ENCODE results near the gene LRRK1.

Gene LRRK1

GRCh38 chr15:101042320-101042719 lies 123.2 kb downstream of the LRRK1 start:
- no peak overlapping the region for H3K14ac ChIP-seq (ENCODE audit: low read length)
- no peaks in the 10 kb centered on the region for H3K36me3 ChIP-seq (ENCODE audit: control insufficient read depth in 1 of 2, insufficient read depth in 2 of 2, low read length in 2 of 2)
- WGBS (ENCODE audit: extremely low coverage, insufficient coverage, insufficient read length), result no CpG with 5 or more reads among the region's 4 CpGs
- peaks cover 2% of the 10 kb centered on the region for H3K9me3 ChIP-seq (ENCODE audit: insufficient read depth, low read depth, low read length)
- no peak overlapping the region for H2AFZ ChIP-seq (ENCODE audit: insufficient read depth, low read length, poor library complexity)
- no peak for DNase-seq
- H3K23ac ChIP-seq (ENCODE audit: low read length), result no peak overlapping the region
- no peak overlapping the region for H2BK120ac ChIP-seq (ENCODE audit: insufficient read depth, low read length, poor library complexity)
- no peak overlapping the region for H2AK5ac ChIP-seq (ENCODE audit: low read length)
- H3K79me2 ChIP-seq (ENCODE audit: control insufficient read depth, insufficient read depth, low read length, poor library complexity), result no peaks in the 10 kb centered on the region
- H2BK5ac ChIP-seq (ENCODE audit: low read depth, low read length, poor library complexity), result no peak overlapping the region
- no peak overlapping the region for H4K91ac ChIP-seq (ENCODE audit: low read depth, low read length)
- H4K12ac ChIP-seq (ENCODE audit: low read depth, low read length), result no peak overlapping the region
- H3K27me3 ChIP-seq (ENCODE audit: insufficient read depth, low read length), result no peaks in the 10 kb centered on the region
- no peak overlapping the region for H3K4me3 ChIP-seq (ENCODE audit: low read depth, low read length)
- peaks cover 0 to 3% of the 10 kb centered on the region in 2 experiments for H3K4me1 ChIP-seq (ENCODE audit: control insufficient read depth in 1 of 2, insufficient read depth in 2 of 2, low read length in 2 of 2)
- no peak overlapping the region for H3K4me2 ChIP-seq (ENCODE audit: low read length)
- H3K9ac ChIP-seq (ENCODE audit: low read length), result no peak overlapping the region
- no peak overlapping the region for H4K8ac ChIP-seq (ENCODE audit: low read depth, low read length)
- H2BK12ac ChIP-seq (ENCODE audit: low read length), result no peak overlapping the region
- no peak overlapping the region for H3K18ac ChIP-seq (ENCODE audit: low read length)
- H3K79me1 ChIP-seq (ENCODE audit: low read length), result no peaks in the 10 kb centered on the region
- H3K4ac ChIP-seq (ENCODE audit: low read depth, low read length), result no peak overlapping the region
- no peak overlapping the region for H3K27ac ChIP-seq (ENCODE audit: low read depth, low read length)

GRCh38 chr15:101043011-101043410 lies 123.9 kb downstream of the LRRK1 start:
- peaks cover 0 to 3% of the 10 kb centered on the region in 2 experiments for H3K4me1 ChIP-seq (ENCODE audit: control insufficient read depth in 1 of 2, insufficient read depth in 2 of 2, low read length in 2 of 2)
- no peak overlapping the region for H4K8ac ChIP-seq (ENCODE audit: low read depth, low read length)
- H3K4ac ChIP-seq (ENCODE audit: low read depth, low read length), result no peak overlapping the region
- no peak overlapping the region for H3K4me2 ChIP-seq (ENCODE audit: low read length)
- no peak overlapping the region for H3K18ac ChIP-seq (ENCODE audit: low read length)
- H3K27ac ChIP-seq (ENCODE audit: low read depth, low read length), result no peak overlapping the region
- H2BK5ac ChIP-seq (ENCODE audit: low read depth, low read length, poor library complexity), result no peak overlapping the region
- H4K12ac ChIP-seq (ENCODE audit: low read depth, low read length), result no peak overlapping the region
- H3K27me3 ChIP-seq (ENCODE audit: insufficient read depth, low read length), result no peaks in the 10 kb centered on the region
- H4K91ac ChIP-seq (ENCODE audit: low read depth, low read length), result no peak overlapping the region
- no peaks in the 10 kb centered on the region for H3K79me1 ChIP-seq (ENCODE audit: low read length)
- no peaks in the 10 kb centered on the region for H3K36me3 ChIP-seq (ENCODE audit: control insufficient read depth in 1 of 2, insufficient read depth in 2 of 2, low read length in 2 of 2)
- no peak overlapping the region for H2AK5ac ChIP-seq (ENCODE audit: low read length)
- no peak for DNase-seq
- H3K9me3 ChIP-seq (ENCODE audit: insufficient read depth, low read depth, low read length), result no peaks in the 10 kb centered on the region
- no peak overlapping the region for H3K9ac ChIP-seq (ENCODE audit: low read length)
- H2BK120ac ChIP-seq (ENCODE audit: insufficient read depth, low read length, poor library complexity), result no peak overlapping the region
- H3K23ac ChIP-seq (ENCODE audit: low read length), result no peak overlapping the region
- H3K79me2 ChIP-seq (ENCODE audit: control insufficient read depth, insufficient read depth, low read length, poor library complexity), result no peaks in the 10 kb centered on the region
- no peak overlapping the region for H2BK12ac ChIP-seq (ENCODE audit: low read length)
- no CpG with 5 or more reads among the region's 5 CpGs for WGBS (ENCODE audit: extremely low coverage, insufficient coverage, insufficient read length)
- no peak overlapping the region for H2AFZ ChIP-seq (ENCODE audit: insufficient read depth, low read length, poor library complexity)
- H3K4me3 ChIP-seq (ENCODE audit: low read depth, low read length), result no peak overlapping the region
- no peak overlapping the region for H3K14ac ChIP-seq (ENCODE audit: low read length)

- H3K9me3 ChIP-seq (ENCODE audit: insufficient read depth, low read depth, low read length), result no peaks in the 10 kb centered on the region
- H3K4me2 ChIP-seq (ENCODE audit: low read length), result no peak overlapping the region
- no peak overlapping the region for H4K91ac ChIP-seq (ENCODE audit: low read depth, low read length)
- WGBS (ENCODE audit: extremely low coverage, insufficient coverage, insufficient read length), result no CpG with 5 or more reads among the region's 13 CpGs
- no peaks in the 10 kb centered on the region for H3K27me3 ChIP-seq (ENCODE audit: insufficient read depth, low read length)
- H2AFZ ChIP-seq (ENCODE audit: insufficient read depth, low read length, poor library complexity), result no peak overlapping the region
- no peaks in the 10 kb centered on the region for H3K79me2 ChIP-seq (ENCODE audit: control insufficient read depth, insufficient read depth, low read length, poor library complexity)
- no peaks in the 10 kb centered on the region for H3K36me3 ChIP-seq (ENCODE audit: control insufficient read depth in 1 of 2, insufficient read depth in 2 of 2, low read length in 2 of 2)
- H3K4me1 ChIP-seq (ENCODE audit: control insufficient read depth in 1 of 2, insufficient read depth in 2 of 2, low read length in 2 of 2), result no peaks in the 10 kb centered on the region
- H3K4me3 ChIP-seq (ENCODE audit: low read depth, low read length), result no peak overlapping the region
- no peak overlapping the region for H2BK12ac ChIP-seq (ENCODE audit: low read length)
- no peak overlapping the region for H2AK5ac ChIP-seq (ENCODE audit: low read length)
- H2BK120ac ChIP-seq (ENCODE audit: insufficient read depth, low read length, poor library complexity), result no peak overlapping the region
- H2BK5ac ChIP-seq (ENCODE audit: low read depth, low read length, poor library complexity), result no peak overlapping the region
- H3K79me1 ChIP-seq (ENCODE audit: low read length), result no peaks in the 10 kb centered on the region
- H3K18ac ChIP-seq (ENCODE audit: low read length), result no peak overlapping the region
- no peak for DNase-seq
- no peak overlapping the region for H4K12ac ChIP-seq (ENCODE audit: low read depth, low read length)
- no peak overlapping the region for H3K23ac ChIP-seq (ENCODE audit: low read length)
- no peak overlapping the region for H3K27ac ChIP-seq (ENCODE audit: low read depth, low read length)
- H4K8ac ChIP-seq (ENCODE audit: low read depth, low read length), result no peak overlapping the region
- no peak overlapping the region for H3K4ac ChIP-seq (ENCODE audit: low read depth, low read length)
- H3K14ac ChIP-seq (ENCODE audit: low read length), result no peak overlapping the region
- H3K9ac ChIP-seq (ENCODE audit: low read length), result no peak overlapping the region
Measured at GRCh38 chr15:101043911-101044624, 124.9 kb downstream of the LRRK1 start.

- Histone ChIP-seq H3K27ac (ENCODE audit: low read depth, low read length) (no peak overlapping the region), H3K4me3 (ENCODE audit: low read depth, low read length) (no peak overlapping the region), H3K4me1 (ENCODE audit: control insufficient read depth in 1 of 2, insufficient read depth in 2 of 2, low read length in 2 of 2) (no peaks in the 10 kb centered on the region), H3K4ac (ENCODE audit: low read depth, low read length) (no peak overlapping the region), H3K18ac (ENCODE audit: low read length) (no peak overlapping the region), H4K91ac (ENCODE audit: low read depth, low read length) (no peak overlapping the region), H2BK120ac (ENCODE audit: insufficient read depth, low read length, poor library complexity) (no peak overlapping the region), H3K9ac (ENCODE audit: low read length) (no peak overlapping the region), H3K79me2 (ENCODE audit: control insufficient read depth, insufficient read depth, low read length, poor library complexity) (no peaks in the 10 kb centered on the region), H2AK5ac (ENCODE audit: low read length) (no peak overlapping the region), H2AFZ (ENCODE audit: insufficient read depth, low read length, poor library complexity) (no peak overlapping the region), H3K23ac (ENCODE audit: low read length) (no peak overlapping the region), H3K14ac (ENCODE audit: low read length) (no peak overlapping the region), H2BK5ac (ENCODE audit: low read depth, low read length, poor library complexity) (no peak overlapping the region), H3K36me3 (ENCODE audit: control insufficient read depth in 1 of 2, insufficient read depth in 2 of 2, low read length in 2 of 2) (no peaks in the 10 kb centered on the region), H3K79me1 (ENCODE audit: low read length) (no peaks in the 10 kb centered on the region), H3K9me3 (ENCODE audit: insufficient read depth, low read depth, low read length) (no peaks in the 10 kb centered on the region), H3K4me2 (ENCODE audit: low read length) (no peak overlapping the region), H4K12ac (ENCODE audit: low read depth, low read length) (no peak overlapping the region), H4K8ac (ENCODE audit: low read depth, low read length) (no peak overlapping the region), H2BK12ac (ENCODE audit: low read length) (no peak overlapping the region), H3K27me3 (ENCODE audit: insufficient read depth, low read length) (no peaks in the 10 kb centered on the region)
- DNase-seq, result no peak
- WGBS (ENCODE audit: extremely low coverage, insufficient coverage, insufficient read length), result no CpG with 5 or more reads among the region's 11 CpGs
Measured at GRCh38 chr15:101044625-101045235, 125.6 kb downstream of the LRRK1 start.

Measured in trophoblast cell (in vitro differentiated cells and primary cell).